Peyer's patch (tissue), 4 donors: ENCODE data around the gene ARID2. TPM values are rescaled to one million over a fixed set of nuclear protein-coding genes. Genes with fewer than 3 reads are reported as not detected.

Experiments used
- DNase-seq, 3 donors: peaks; one replicate each; pipeline ENCODE4 v3.0.0-alpha.2; 2017 to 2019
- H3K27ac ChIP-seq, 4 donors: fragments of 200-600 bp; sonication (generic); one replicate each; pipeline ENCODE4 v1.5.1; 2016 to 2019
- H3K27me3 ChIP-seq, 2 donors: fragments of 200-600 bp; sonication (generic); one replicate each; pipeline ENCODE4 v1.5.1; 2019
- H3K36me3 ChIP-seq, 3 donors: fragments of 200-600 bp; sonication (generic); one replicate each; pipeline ENCODE4 v1.5.1; 2016 to 2019
- H3K4me1 ChIP-seq, 4 donors: fragments of 200-600 bp; sonication (generic); one replicate each; pipeline ENCODE4 v1.5.1; 2016 to 2019
- H3K4me3 ChIP-seq, 4 donors: fragments of 200-600 bp; sonication (generic); 1 replicate in 3 of 4; 2 replicates in 1 of 4; pipeline ENCODE4 v1.5.1; 2016 to 2019; ENCODE audit warnings: mild to moderate bottlenecking in 1 of 4
- H3K9me3 ChIP-seq, 4 donors: fragments of 200-600 bp; sonication (generic); one replicate each; pipeline ENCODE4 v1.5.1; 2016 to 2019; ENCODE audit warnings: mild to moderate bottlenecking in 1 of 4
- POLR2A ChIP-seq, 2 donors: fragments of 450-650 bp; IDR thresholded peaks; one replicate each; pipeline ENCODE4 v1.5.1; 2017; ENCODE audit warnings: antibody characterized with exemption in 2 of 2, mild to moderate bottlenecking in 2 of 2, moderate library complexity in 2 of 2
- total RNA-seq, 4 donors: library from RNA; depleted of rRNA; stranded (reverse); fragments of >200 nt; gene quantifications; one replicate each; pipeline ENCODE4 v1.1.0, GENCODE V29; 2016
- TF ChIP-seq, protein P1 (sequence below), 6 experiments: fragments of 450-650 bp in 4 of 6; fragments of 200-600 bp in 2 of 6; sonication (generic) in 1 of 6; IDR thresholded peaks; one replicate each; pipeline ENCODE4 v1.5.1; 2017 to 2019; ENCODE audit warnings: antibody characterized with exemption in 6 of 6, mild to moderate bottlenecking in 3 of 6, moderate library complexity in 1 of 6

Gene ARID2
- total RNA-seq, 4 donors from 2014 or later: 32.1 to 46.2 (median 41.5) TPM

DNA sequence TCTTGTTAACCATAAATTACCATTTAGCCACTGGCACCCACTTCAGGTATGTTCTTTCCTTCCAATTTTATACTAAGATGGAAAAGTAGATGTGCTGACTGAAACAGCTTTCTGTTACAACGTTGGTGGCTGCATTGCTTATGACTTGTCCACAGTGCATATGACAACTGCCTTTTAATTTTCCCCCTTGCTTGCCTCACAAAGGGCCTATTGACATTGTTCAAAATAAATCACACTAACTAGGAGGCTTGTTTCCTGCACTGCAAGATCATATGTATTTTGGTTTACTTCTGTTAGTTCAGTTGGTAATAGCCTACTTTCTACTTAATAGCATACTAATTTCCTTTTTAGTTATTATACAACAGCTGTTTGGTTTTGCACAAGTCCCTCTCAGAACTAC lies 205.4 kb downstream of the ARID2 start:
- no peaks in the 10 kb centered on the region for H3K4me1 ChIP-seq
- TF ChIP-seq, protein P1, sequence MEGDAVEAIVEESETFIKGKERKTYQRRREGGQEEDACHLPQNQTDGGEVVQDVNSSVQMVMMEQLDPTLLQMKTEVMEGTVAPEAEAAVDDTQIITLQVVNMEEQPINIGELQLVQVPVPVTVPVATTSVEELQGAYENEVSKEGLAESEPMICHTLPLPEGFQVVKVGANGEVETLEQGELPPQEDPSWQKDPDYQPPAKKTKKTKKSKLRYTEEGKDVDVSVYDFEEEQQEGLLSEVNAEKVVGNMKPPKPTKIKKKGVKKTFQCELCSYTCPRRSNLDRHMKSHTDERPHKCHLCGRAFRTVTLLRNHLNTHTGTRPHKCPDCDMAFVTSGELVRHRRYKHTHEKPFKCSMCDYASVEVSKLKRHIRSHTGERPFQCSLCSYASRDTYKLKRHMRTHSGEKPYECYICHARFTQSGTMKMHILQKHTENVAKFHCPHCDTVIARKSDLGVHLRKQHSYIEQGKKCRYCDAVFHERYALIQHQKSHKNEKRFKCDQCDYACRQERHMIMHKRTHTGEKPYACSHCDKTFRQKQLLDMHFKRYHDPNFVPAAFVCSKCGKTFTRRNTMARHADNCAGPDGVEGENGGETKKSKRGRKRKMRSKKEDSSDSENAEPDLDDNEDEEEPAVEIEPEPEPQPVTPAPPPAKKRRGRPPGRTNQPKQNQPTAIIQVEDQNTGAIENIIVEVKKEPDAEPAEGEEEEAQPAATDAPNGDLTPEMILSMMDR (IDR thresholded peaks at IDR 0.05): no peak
- no peak for TF ChIP-seq POLR2A (IDR thresholded peaks at IDR 0.05)
- H3K36me3 ChIP-seq: peaks cover 0 to 32% (median 0%) of the 10 kb centered on the region in 3 donors
- H3K27ac ChIP-seq: no peak overlapping the region
- H3K4me3 ChIP-seq: no peak overlapping the region
- H3K27me3 ChIP-seq: no peaks in the 10 kb centered on the region
- H3K9me3 ChIP-seq: no peaks in the 10 kb centered on the region
- DNase-seq: no peak

DNA sequence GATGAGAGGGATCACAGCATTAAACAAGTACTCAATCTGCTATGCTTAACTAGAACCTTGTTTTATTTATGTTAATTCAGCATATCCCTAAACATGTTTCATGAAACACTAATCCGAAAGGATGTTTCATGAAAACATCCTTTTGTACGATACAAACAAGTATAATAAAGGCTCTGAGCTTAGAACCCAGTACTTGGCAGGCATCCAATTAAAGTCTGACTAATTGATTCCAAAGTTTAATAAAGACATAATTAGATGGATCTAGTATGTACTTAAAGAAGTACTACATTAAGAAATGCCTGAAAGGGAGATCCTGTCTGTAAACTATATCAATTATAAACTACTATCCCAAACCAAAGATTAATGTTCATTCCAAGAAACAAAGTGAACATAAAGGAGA lies 209.1 kb downstream of the ARID2 start:
- peaks cover 0 to 27% (median 0%) of the 10 kb centered on the region in 3 donors for H3K36me3 ChIP-seq
- H3K27ac ChIP-seq: no peak overlapping the region
- no peaks in the 10 kb centered on the region for H3K9me3 ChIP-seq
- no peak overlapping the region for H3K4me3 ChIP-seq
- H3K4me1 ChIP-seq: no peaks in the 10 kb centered on the region
- no peak for TF ChIP-seq POLR2A (IDR thresholded peaks at IDR 0.05)
- TF ChIP-seq, protein P1 (IDR thresholded peaks at IDR 0.05): no peak
- DNase-seq: no peak
- no peaks in the 10 kb centered on the region for H3K27me3 ChIP-seq

DNA sequence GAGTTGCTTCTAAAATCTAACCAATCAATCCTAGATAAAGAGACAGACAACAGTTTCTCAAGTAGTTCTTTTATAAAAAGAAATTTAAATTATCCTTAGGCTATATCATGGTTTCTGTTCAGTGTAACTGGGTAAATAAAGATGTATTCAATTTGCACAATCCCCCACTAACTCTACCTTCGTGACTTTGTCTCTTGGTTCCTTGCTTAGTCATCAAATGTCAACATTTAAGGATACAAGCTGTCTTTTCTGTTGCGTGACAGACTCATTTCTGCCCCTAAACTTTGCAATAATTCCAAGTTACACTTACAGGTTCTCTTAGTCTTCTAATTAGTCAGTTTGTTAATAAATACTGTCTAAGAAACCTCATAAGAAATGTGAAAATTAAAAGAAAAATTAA lies 210.3 kb downstream of the ARID2 start:
- TF ChIP-seq, protein P1 (IDR thresholded peaks at IDR 0.05): no peak
- no peak for TF ChIP-seq POLR2A (IDR thresholded peaks at IDR 0.05)
- H3K27me3 ChIP-seq: no peaks in the 10 kb centered on the region

DNA sequence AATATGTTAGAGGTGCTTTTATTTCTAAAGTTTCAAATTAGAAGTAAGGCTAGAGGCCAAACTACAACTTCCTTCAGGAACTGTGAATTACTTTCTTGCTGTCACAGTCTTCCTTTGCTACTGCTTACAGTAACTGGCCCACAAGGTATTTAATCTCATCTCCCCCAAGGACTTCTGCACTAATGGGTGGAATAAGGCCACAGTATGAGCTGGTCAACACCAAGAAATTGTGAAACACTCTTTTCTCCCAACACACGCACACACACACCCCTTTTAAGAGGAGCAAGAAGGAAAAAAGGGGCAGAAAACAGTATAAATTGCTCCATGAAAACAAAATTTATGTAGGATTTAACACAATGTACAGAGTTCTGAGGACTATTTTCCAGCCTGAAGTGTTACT lies 215.3 kb downstream of the ARID2 start:
- no peak for DNase-seq
- H3K36me3 ChIP-seq: peaks cover 0 to 60% (median 0%) of the 10 kb centered on the region in 3 donors
- H3K4me3 ChIP-seq: no peak overlapping the region
- no peaks in the 10 kb centered on the region for H3K4me1 ChIP-seq
- no peaks in the 10 kb centered on the region for H3K27me3 ChIP-seq
- H3K9me3 ChIP-seq: no peaks in the 10 kb centered on the region
- H3K27ac ChIP-seq: no peak overlapping the region
- TF ChIP-seq POLR2A (IDR thresholded peaks at IDR 0.05): no peak
- TF ChIP-seq, protein P1 (IDR thresholded peaks at IDR 0.05): no peak

More for the DNA sequence above, 210.3 kb downstream of the ARID2 start:
- Histone ChIP-seq H3K27ac (no peak overlapping the region), H3K4me3 (no peak overlapping the region), H3K4me1 (no peaks in the 10 kb centered on the region), H3K9me3 (no peaks in the 10 kb centered on the region), H3K36me3 (peaks cover 0 to 30% (median 0%) of the 10 kb centered on the region in 3 donors)
- DNase-seq: no peak

DNA sequence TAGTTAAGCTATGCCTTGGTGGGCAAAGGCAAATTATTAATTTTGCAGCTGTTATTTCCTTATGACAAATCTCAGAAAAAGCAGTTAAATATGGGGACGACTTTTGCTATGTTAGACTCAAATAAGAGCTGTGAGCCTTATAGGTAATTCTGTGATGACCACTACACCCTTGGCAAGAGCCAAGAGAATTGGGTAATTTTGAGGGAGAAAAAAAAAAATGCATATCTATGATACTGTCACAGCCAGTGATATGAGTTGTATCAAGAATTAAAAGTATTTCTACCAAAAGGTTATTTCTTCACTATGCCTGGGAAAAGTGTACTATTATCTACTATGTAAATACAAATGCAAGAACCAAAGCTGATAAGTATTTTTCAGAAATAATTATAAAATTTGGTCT lies 216.9 kb downstream of the ARID2 start:
- Histone ChIP-seq H3K4me3 (no peak overlapping the region), H3K27ac (no peak overlapping the region), H3K27me3 (no peaks in the 10 kb centered on the region), H3K4me1 (no peaks in the 10 kb centered on the region), H3K9me3 (no peaks in the 10 kb centered on the region), H3K36me3 (peaks cover 0 to 54% (median 0%) of the 10 kb centered on the region in 3 donors)
- no peak for TF ChIP-seq POLR2A (IDR thresholded peaks at IDR 0.05)
- TF ChIP-seq, protein P1 (IDR thresholded peaks at IDR 0.05): no peak
- DNase-seq: no peak

DNA sequence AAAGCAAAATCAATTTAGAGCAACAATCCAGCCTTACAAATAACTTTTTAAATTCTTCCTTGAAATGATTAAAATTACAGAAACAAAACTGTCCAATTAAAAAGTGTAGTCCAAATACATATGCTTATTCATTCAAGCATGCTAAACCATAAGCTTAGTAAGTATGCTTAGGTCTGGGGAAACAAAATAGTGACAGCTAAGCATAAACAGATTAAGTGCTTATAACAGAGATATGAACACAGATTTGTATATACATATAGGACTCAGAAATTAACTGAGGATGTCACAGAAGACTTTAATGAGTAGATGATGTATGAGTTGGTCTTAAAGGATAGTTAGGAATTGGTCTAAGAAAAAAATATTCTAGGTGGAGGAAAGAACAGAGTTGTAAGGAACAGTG lies 219.0 kb downstream of the ARID2 start:
- peaks cover 0 to 38% (median 0%) of the 10 kb centered on the region in 3 donors for H3K36me3 ChIP-seq
- no peaks in the 10 kb centered on the region for H3K4me1 ChIP-seq
- H3K27ac ChIP-seq: no peak overlapping the region
- no peak overlapping the region for H3K4me3 ChIP-seq
- no peak for DNase-seq
- TF ChIP-seq, protein P1 (IDR thresholded peaks at IDR 0.05): no peak
- TF ChIP-seq POLR2A (IDR thresholded peaks at IDR 0.05): no peak
- no peaks in the 10 kb centered on the region for H3K27me3 ChIP-seq
- no peaks in the 10 kb centered on the region for H3K9me3 ChIP-seq
